Ovary (tissue), 3 donors: ENCODE data around the gene ASB5.

Experiments
- CTCF ChIP-seq, 3 donors: fragments of 450-650 bp in 2 of 3; fragments of 200-600 bp in 1 of 3; IDR thresholded peaks; one replicate each; pipeline versions ENCODE4 v1.5.1 to v1.8.0; 2016 to 2022; ENCODE audit warnings: antibody characterized with exemption in 3 of 3, mild to moderate bottlenecking in 1 of 3
- EP300 ChIP-seq: sonication (generic); formaldehyde crosslinking; IDR thresholded peaks from one replicate; pipeline ENCODE4 v1.6.1; 2017; ENCODE audit warnings: antibody characterized with exemption
- donor health status: DM: no; HTN: no; CAD: no.

- no peak for TF ChIP-seq CTCF (IDR thresholded peaks at IDR 0.05)
- no peak for TF ChIP-seq EP300
Measured at GRCh38 chr4:176300565-176300964, 31.5 kb upstream of the ASB5 start.
